ENCODE results near the gene SLC7A5.
"Not testable (repeated sequence)": the region's sequence is repeated elsewhere in the genome, so short reads cannot be mapped to it uniquely, and the experiment has no call there.

SLC7A5 gene

GRCh38 chr16:87895641-87896141 is 26.4 kb upstream of the SLC7A5 start:
- H3K27me3 ChIP-seq (replicated peaks; ENCODE audit: control insufficient read depth, insufficient read depth, low read length): no peaks in the 10 kb centered on the region
- peak; percentile 62 for DNase-seq (ENCODE audit: extremely low read depth, insufficient read length)
- H3K4me3 ChIP-seq (replicated peaks; ENCODE audit: low read depth, low read length): no peak overlapping the region
- TF ChIP-seq CTCF (IDR thresholded peaks at IDR 0.05; ENCODE audit: insufficient read depth, low read length, poor library complexity, severe bottlenecking): no peak
- H3K36me3 ChIP-seq (ENCODE audit: control insufficient read depth, insufficient read depth, low read length): no peaks in the 10 kb centered on the region

- H3K4me3 ChIP-seq (replicated peaks; ENCODE audit: low read depth, low read length); DNase-seq (ENCODE audit: extremely low read depth, insufficient read length); H3K27me3 ChIP-seq (replicated peaks; ENCODE audit: control insufficient read depth, insufficient read depth, low read length); H3K36me3 ChIP-seq (ENCODE audit: control insufficient read depth, insufficient read depth, low read length): not testable (repeated sequence)
Measured at GRCh38 chr16:87894005-87894404, 24.7 kb upstream of the SLC7A5 start.

GRCh38 chr16:87891764-87892163 is 22.5 kb upstream of the SLC7A5 start:
- H3K27me3 ChIP-seq (replicated peaks; ENCODE audit: control insufficient read depth, insufficient read depth, low read length): no peaks in the 10 kb centered on the region
- no peaks in the 10 kb centered on the region for H3K36me3 ChIP-seq (ENCODE audit: control insufficient read depth, insufficient read depth, low read length)
- TF ChIP-seq CTCF (IDR thresholded peaks at IDR 0.05; ENCODE audit: insufficient read depth, low read length, poor library complexity, severe bottlenecking): no peak
- no peak overlapping the region for H3K4me3 ChIP-seq (replicated peaks; ENCODE audit: low read depth, low read length)
- DNase-seq (ENCODE audit: extremely low read depth, insufficient read length): no peak

- not testable (repeated sequence) for H3K36me3 ChIP-seq (ENCODE audit: control insufficient read depth, insufficient read depth, low read length); DNase-seq (ENCODE audit: extremely low read depth, insufficient read length); H3K4me3 ChIP-seq (replicated peaks; ENCODE audit: low read depth, low read length); H3K27me3 ChIP-seq (replicated peaks; ENCODE audit: control insufficient read depth, insufficient read depth, low read length)
- peak; percentile 16 for TF ChIP-seq CTCF (IDR thresholded peaks at IDR 0.05; ENCODE audit: insufficient read depth, low read length, poor library complexity, severe bottlenecking)
Measured at GRCh38 chr16:87889762-87890161, 20.5 kb upstream of the SLC7A5 start.

- not testable (repeated sequence) for DNase-seq (ENCODE audit: extremely low read depth, insufficient read length); H3K27me3 ChIP-seq (replicated peaks; ENCODE audit: control insufficient read depth, insufficient read depth, low read length); H3K36me3 ChIP-seq (ENCODE audit: control insufficient read depth, insufficient read depth, low read length); H3K4me3 ChIP-seq (replicated peaks; ENCODE audit: low read depth, low read length)
Measured at GRCh38 chr16:87888346-87888745, 19.0 kb upstream of the SLC7A5 start.

- not testable (repeated sequence) for H3K4me3 ChIP-seq (replicated peaks; ENCODE audit: low read depth, low read length); H3K36me3 ChIP-seq (ENCODE audit: control insufficient read depth, insufficient read depth, low read length); DNase-seq (ENCODE audit: extremely low read depth, insufficient read length); H3K27me3 ChIP-seq (replicated peaks; ENCODE audit: control insufficient read depth, insufficient read depth, low read length)
Measured at GRCh38 chr16:87887931-87888330, 18.6 kb upstream of the SLC7A5 start.

- DNase-seq (ENCODE audit: extremely low read depth, insufficient read length); H3K27me3 ChIP-seq (replicated peaks; ENCODE audit: control insufficient read depth, insufficient read depth, low read length); H3K36me3 ChIP-seq (ENCODE audit: control insufficient read depth, insufficient read depth, low read length): not testable (repeated sequence)
Measured at GRCh38 chr16:87885371-87885967, 16.2 kb upstream of the SLC7A5 start.

GRCh38 chr16:87882436-87883019 is 13.2 kb upstream of the SLC7A5 start:
- no peak for DNase-seq (ENCODE audit: extremely low read depth, insufficient read length)
- Histone ChIP-seq H3K4me3 (replicated peaks; ENCODE audit: low read depth, low read length) (no peak overlapping the region), H3K27me3 (replicated peaks; ENCODE audit: control insufficient read depth, insufficient read depth, low read length) (no peaks in the 10 kb centered on the region), H3K36me3 (ENCODE audit: control insufficient read depth, insufficient read depth, low read length) (no peaks in the 10 kb centered on the region)
- no peak for TF ChIP-seq CTCF (IDR thresholded peaks at IDR 0.05; ENCODE audit: insufficient read depth, low read length, poor library complexity, severe bottlenecking)

More at GRCh38 chr16:87885371-87885967, 16.2 kb upstream of the SLC7A5 start:
- not testable (repeated sequence) for H3K4me3 ChIP-seq (replicated peaks; ENCODE audit: low read depth, low read length)
